ENCODE data around the gene SNAI3. TPM values are rescaled to one million over a fixed set of nuclear protein-coding genes. Genes with fewer than 3 reads are reported as not detected.

The SNAI3 gene
- total and polyA plus RNA-seq, 2 of the 4 experiments (the other 2 are of a cell fraction): 0.21 TPM; not detected in 1

DNA sequence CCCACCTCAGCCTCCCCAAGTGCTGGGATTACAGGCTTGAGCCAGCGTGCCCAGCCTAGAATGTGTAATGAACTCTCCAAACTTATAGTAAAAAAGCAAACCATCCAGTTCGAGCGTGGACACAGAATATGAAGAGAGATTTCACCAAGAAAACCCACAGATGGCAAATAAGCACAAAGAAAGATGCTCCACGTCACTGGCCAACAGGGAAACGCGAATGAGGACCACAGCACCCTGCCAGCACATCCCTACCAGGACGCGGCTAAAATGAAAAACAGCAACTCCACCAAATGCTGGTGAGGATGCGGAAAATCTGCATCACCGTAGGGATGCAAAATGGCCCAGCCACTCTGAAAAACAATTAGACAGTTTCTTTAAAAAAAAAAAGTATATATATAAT is 24.8 kb downstream of the SNAI3 start:
- TF ChIP-seq RCOR1 (IDR thresholded peaks at IDR 0.05; ENCODE audit: insufficient replicate concordance, low read length) (no peak), CEBPB (IDR thresholded peaks at IDR 0.05; ENCODE audit: low read depth, low read length) (no peak), NFE2L2 (IDR thresholded peaks at IDR 0.05; ENCODE audit: low read depth, low read length) (no peak)
- no peaks in the 10 kb centered on the region for H3K27me3 ChIP-seq (ENCODE audit: control insufficient read depth, insufficient read depth, low read length)
- H3K79me1 ChIP-seq (ENCODE audit: low read depth in 1 of 2, low read length in 2 of 2): peaks cover 16 to 41% of the 10 kb centered on the region in 2 experiments
- no peak overlapping the region for H3K18ac ChIP-seq (ENCODE audit: low read depth, low read length)
- no peaks in the 10 kb centered on the region for H3K9me1 ChIP-seq (ENCODE audit: insufficient read depth, low read length)
- no peaks in the 10 kb centered on the region for H3K9me3 ChIP-seq (ENCODE audit: control insufficient read depth, insufficient read depth, low read length)
- H2BK120ac ChIP-seq (ENCODE audit: low read depth, low read length): no peak overlapping the region
- no peak overlapping the region for H2BK15ac ChIP-seq (ENCODE audit: low read depth, low read length)
- no peak overlapping the region for H3K9ac ChIP-seq (ENCODE audit: low read depth, low read length)
- WGBS, 2 experiments (ENCODE audit: extremely low coverage in 2 of 2, insufficient read length in 1 of 2): 100% methylated on average over 1 of the region's 10 CpGs; no CpG with 5 or more reads in 1 of the 2 experiments
- no peak overlapping the region for H2BK5ac ChIP-seq (ENCODE audit: low read depth, low read length, poor library complexity, severe bottlenecking)
- H2AK5ac ChIP-seq (ENCODE audit: low read depth, low read length): no peak overlapping the region
- no peak overlapping the region for H3K4me3 ChIP-seq (ENCODE audit: insufficient read depth, low read depth, low read length)
- ATAC-seq (ENCODE audit: low read depth): no peak
- intact Hi-C loops (cut with micrococcal nuclease): no loop called here
- H3K14ac ChIP-seq (replicated peaks; ENCODE audit: low read depth, low read length): no peak overlapping the region
- no peak overlapping the region for H3K56ac ChIP-seq (ENCODE audit: extremely low read depth, insufficient read depth, low read length)
- no peak overlapping the region for H3K4me2 ChIP-seq (ENCODE audit: low read depth, low read length)
- in situ Hi-C loops (cut with MboI; ENCODE audit: low sequenced_read_pairs): no loop called here
- POLR2A ChIA-PET (ENCODE audit: unreplicated experiment): no interaction called here
- no peaks in the 10 kb centered on the region for H3K4me1 ChIP-seq (ENCODE audit: control insufficient read depth, insufficient read depth, low read length)
- H4K8ac ChIP-seq (ENCODE audit: low read depth in 2 of 2, low read length in 2 of 2): no peak overlapping the region
- H4K91ac ChIP-seq (ENCODE audit: insufficient read depth, low read depth, low read length): no peak overlapping the region
- dilution Hi-C loops (cut with HindIII; ENCODE audit: low sequenced_read_pairs, unreplicated experiment): no loop called here
- H3K4ac ChIP-seq (ENCODE audit: low read depth, low read length): no peak overlapping the region
- no peak overlapping the region for H2AK9ac ChIP-seq (replicated peaks; ENCODE audit: low read depth, low read length, poor library complexity)
- no TSS peak for BruUV-seq (replicated peaks)
- no peak overlapping the region for H2BK20ac ChIP-seq (ENCODE audit: low read depth, low read length)
- no peaks in the 10 kb centered on the region; the same call in 1 of the 2 replicates for H3K36me3 ChIP-seq (ENCODE audit: control insufficient read depth, insufficient read depth, low read length)
- no peak overlapping the region; the same call in 1 of the 2 replicates for H3K23ac ChIP-seq (ENCODE audit: low read depth, low read length)
- no peak for DNase-seq
- no peak overlapping the region for H3K27ac ChIP-seq (ENCODE audit: insufficient read depth, low read length)
- no peak overlapping the region for H2AFZ ChIP-seq (replicated peaks; ENCODE audit: low read length, poor library complexity)
- CTCF ChIA-PET: no interaction called here
- 0 out of 2 replicates have a peak, but pooled peaks cover 5% of the 10 kb centered on the region for H4K20me1 ChIP-seq (ENCODE audit: insufficient read depth, low read length)
- no peak overlapping the region for H4K5ac ChIP-seq (ENCODE audit: low read depth, low read length)

Data from IMR-90 (cell line).